Aorta (tissue), 5 donors: Measurements from ENCODE around the gene ASIC3. TPM values are rescaled to one million over a fixed set of nuclear protein-coding genes. Genes with fewer than 3 reads are reported as not detected.

Source experiments
- ATAC-seq: fragments of 200-7000 bp; cut with Tn5 transposase; one replicate; pipeline ENCODE4 v1.9.1; 2022; ENCODE audit warnings: moderate library complexity; ENCODE audit not compliant: low FRiP score
- DNase-seq, 2 donors: peaks; one replicate each; pipeline ENCODE4 v3.0.0-alpha.2; 2020
- H3K27ac ChIP-seq, 2 donors: one replicate each; pipeline ENCODE4 v1.5.1; 2013; ENCODE audit warnings: low read length in 2 of 2, mild to moderate bottlenecking in 2 of 2, moderate library complexity in 2 of 2, control low read depth in 1 of 2, inconsistent platforms in 1 of 2, low read depth in 1 of 2
- H3K27me3 ChIP-seq, 2 donors: one replicate each; pipeline ENCODE4 v1.6.1; 2013; ENCODE audit warnings: control low read depth in 1 of 2, low read length in 1 of 2, mild to moderate bottlenecking in 1 of 2, moderate library complexity in 1 of 2; ENCODE audit not compliant: insufficient read depth in 2 of 2, control insufficient read depth in 1 of 2
- H3K36me3 ChIP-seq, 2 donors: one replicate each; pipeline ENCODE4 v1.6.1; 2013; ENCODE audit warnings: control low read depth in 1 of 2, low read length in 1 of 2, mild to moderate bottlenecking in 1 of 2; ENCODE audit not compliant: insufficient read depth in 2 of 2, control insufficient read depth in 1 of 2
- H3K4me1 ChIP-seq, 2 donors: one replicate each; pipeline ENCODE4 v1.6.1; 2013; ENCODE audit warnings: low read length in 2 of 2, control low read depth in 1 of 2, mild to moderate bottlenecking in 1 of 2, moderate library complexity in 1 of 2; ENCODE audit not compliant: insufficient read depth in 2 of 2, control insufficient read depth in 1 of 2
- H3K4me3 ChIP-seq, 2 donors: one replicate each; pipeline ENCODE4 v1.5.1; 2013; ENCODE audit warnings: low read length in 2 of 2, control low read depth in 1 of 2, mild to moderate bottlenecking in 1 of 2
- H3K9me3 ChIP-seq: one replicate; pipeline ENCODE4 v1.6.1; 2013; ENCODE audit warnings: mild to moderate bottlenecking, low read length; ENCODE audit not compliant: control insufficient read depth
- WGBS, 2 donors: extraction: QIAGEN DNeasy Blood & Tissue Kit; methylation state at CpG; one replicate each; pipeline ENCODE4 v1.1.7; 2013; 5-methylcytosine and 5-hydroxymethylcytosine counted together
- intact Hi-C, 2 donors: fragments of 100-400 bp; cut with DNase I; formaldehyde crosslinking; loops; one replicate each; pipeline versions ENCODE4 v1.14.2 to v1.15.0; 2022
- polyA plus RNA-seq, 2 donors: library from polyadenylated mRNA; stranded (reverse); fragments of 200-250 nt; gene quantifications; one replicate each; pipeline ENCODE4 v1.2.3, GENCODE V29; 2013
- total RNA-seq, 2 donors: library from RNA; stranded (reverse); fragmentation: NEBNext Ultra II Directional; extraction: Animal tissue kit (Norgen Biotek cat#: 25700); gene quantifications; one replicate each; pipeline ENCODE4 v1.2.1, GENCODE V29; 2021
- donor health status: healthy with polysubstance abuse.
- donor health status: Bipolar disorder and iron deficiency.
- donor health status: DM: no; HTN: no; CAD: no.
- donor health status: DM: no; HTN: no; CAD: no.
- donor health status: DM: yes; HTN: yes; CAD: no.

Gene ASIC3
- total and polyA plus RNA-seq, 4 donors: 1.7 to 7.1 (median 2.9) TPM; not detected in 1

GRCh38 chr7:151082141-151083070, 34.1 kb downstream of the ASIC3 start:
- Histone ChIP-seq H3K4me3 (peak overlapping the region; percentile 79 to 86), H3K36me3 (no peaks in the 10 kb centered on the region), H3K9me3 (no peaks in the 10 kb centered on the region), H3K4me1 (peaks cover 0 to 3% of the 10 kb centered on the region in 2 donors), H3K27me3 (no peaks in the 10 kb centered on the region), H3K27ac (peak overlapping the region; percentile 62 to 81)
- DNase-seq: peak in 1 of 2 donors; percentile 72
- intact Hi-C loops: loop anchor here in 1 of 2 donors (2.0 to 5.0 kb wide), 2 partner anchors 54 to 165 kb away; partner anchors contain the start of genes ABCB8 and SMARCD3
- WGBS, 2 donors: 44 to 47% methylated on average over 40 to 42 of the region's 42 CpGs
- no peak for ATAC-seq

- intact Hi-C loops: loop anchor here in 1 of 2 donors (2.0 to 5.0 kb wide), 2 partner anchors 54 to 164 kb away; partner anchors contain the start of genes ABCB8 and SMARCD3
- Histone ChIP-seq H3K4me3 (peak within 1 kb of the TSS; percentile 79 to 86), H3K27ac (peak within 1 kb of the TSS; percentile 61 to 62), H3K4me1 (peaks cover 0 to 3% of the 10 kb centered on the region in 2 donors), H3K36me3 (no peaks in the 10 kb centered on the region), H3K27me3 (no peaks in the 10 kb centered on the region), H3K9me3 (no peaks in the 10 kb centered on the region)
- peak; percentile 48 for ATAC-seq
- peak; percentile 89 to 94 for DNase-seq
- WGBS, 2 donors: 1% methylated on average over 58 to 69 of the region's 69 CpGs
Measured at GRCh38 chr7:151083071-151083823, 34.9 kb downstream of the ASIC3 start, which contains the start of gene TMUB1. TMUB1 (minus strand) TSS chr7:151083493; CDS start chr7:151082563, 930 bp downstream.

- Histone ChIP-seq H3K27ac (no peak overlapping the region), H3K4me1 (peaks cover 0 to 3% of the 10 kb centered on the region in 2 donors), H3K36me3 (no peaks in the 10 kb centered on the region), H3K9me3 (no peaks in the 10 kb centered on the region), H3K27me3 (no peaks in the 10 kb centered on the region), H3K4me3 (peak overlapping the region in 1 of 2 donors; percentile 79)
- 27 to 30% methylated on average over 3 of the region's 3 CpGs for WGBS, 2 donors
- intact Hi-C loops: loop anchor here in 1 of 2 donors (2.0 to 5.0 kb wide), 2 partner anchors 55 to 164 kb away; partner anchors contain the start of genes ABCB8 and SMARCD3
- no peak for DNase-seq
- ATAC-seq: no peak
Measured at GRCh38 chr7:151083824-151084160, 35.5 kb downstream of the ASIC3 start.

- ATAC-seq (no peak), DNase-seq (no peak)
- Histone ChIP-seq H3K27ac (peak overlapping the region in 1 of 2 donors; percentile 11), H3K9me3 (no peaks in the 10 kb centered on the region), H3K4me1 (peaks cover 0 to 3% of the 10 kb centered on the region in 2 donors), H3K36me3 (no peaks in the 10 kb centered on the region), H3K4me3 (no peak overlapping the region), H3K27me3 (no peaks in the 10 kb centered on the region)
- WGBS, 2 donors: 30 to 35% methylated on average over 5 of the region's 5 CpGs
- intact Hi-C loops: no loop called here
Measured at GRCh38 chr7:151085329-151085690, 37.0 kb downstream of the ASIC3 start.

- Histone ChIP-seq H3K9me3 (no peaks in the 10 kb centered on the region), H3K27ac (peak within 1 kb of the TSS in 1 of 2 donors; percentile 53), H3K36me3 (no peaks in the 10 kb centered on the region), H3K27me3 (no peaks in the 10 kb centered on the region), H3K4me3 (peak within 1 kb of the TSS; percentile 33 to 84), H3K4me1 (peaks cover 0 to 3% of the 10 kb centered on the region in 2 donors)
- ATAC-seq (peak; percentile 82), DNase-seq (peak; percentile 94 to 95)
- intact Hi-C loops: loop anchor here in 1 of 2 donors (2.0 kb wide), 1 partner anchor 25 kb away; no protein-coding TSS in a partner anchor
- 0 to 1% methylated on average over 26 to 84 of the region's 84 CpGs for WGBS, 2 donors
Measured at GRCh38 chr7:151085691-151086620, 37.6 kb downstream of the ASIC3 start, which contains the start of gene AGAP3. AGAP3 (plus strand) TSS chr7:151086475; CDS start chr7:151086742, 267 bp downstream.

- Histone ChIP-seq H3K4me1 (peaks cover 0 to 3% of the 10 kb centered on the region in 2 donors), H3K36me3 (no peaks in the 10 kb centered on the region), H3K27me3 (no peaks in the 10 kb centered on the region), H3K27ac (peak overlapping the region in 1 of 2 donors; percentile 53), H3K9me3 (no peaks in the 10 kb centered on the region), H3K4me3 (peak overlapping the region; percentile 33 to 84)
- no peak for ATAC-seq
- DNase-seq: no peak
- 0% methylated on average over 39 to 55 of the region's 56 CpGs for WGBS, 2 donors
- intact Hi-C loops: loop anchor here in 1 of 2 donors (2.0 kb wide), 1 partner anchor 24 kb away; no protein-coding TSS in a partner anchor
Measured at GRCh38 chr7:151086802-151087244, 38.5 kb downstream of the ASIC3 start.

GRCh38 chr7:151087245-151088018, 39.1 kb downstream of the ASIC3 start:
- H3K27me3 ChIP-seq: no peaks in the 10 kb centered on the region
- peak; percentile 73 for ATAC-seq
- H3K9me3 ChIP-seq: no peaks in the 10 kb centered on the region
- 2 to 5% methylated on average over 62 to 70 of the region's 70 CpGs for WGBS, 2 donors
- H3K36me3 ChIP-seq: no peaks in the 10 kb centered on the region
- peak overlapping the region; percentile 33 to 84 for H3K4me3 ChIP-seq
- H3K27ac ChIP-seq: peak overlapping the region in 1 of 2 donors; percentile 53
- intact Hi-C loops: loop anchor here in 1 of 2 donors (2.0 kb wide), 1 partner anchor 23 kb away; no protein-coding TSS in a partner anchor
- no peaks in the 10 kb centered on the region for H3K4me1 ChIP-seq
- DNase-seq: peak; percentile 71 to 92
